Measurements from ENCODE around the gene ELFN2. TPM values are rescaled to one million over a fixed set of nuclear protein-coding genes. Genes with fewer than 3 reads are reported as not detected.

ELFN2 gene
- total and polyA plus RNA-seq, 2 of the 13 experiments (the other 11 are each of a cell fraction or from before 2014, with no cell fraction given) = 0.01 TPM; not detected in 1

- CTCF ChIA-PET (ENCODE audit: low intra/inter-chr PET ratio, low total read pairs) = no interaction called here
- 18% methylated on average over 9 of the region's 15 CpGs for WGBS (ENCODE audit: low lambda C conversion rate)
- in situ Hi-C loops (cut with HindIII; ENCODE audit: extremely low pct_ligation_motif_present, low pct_unique_long_range_greater_than_20kb) = no loop called here
- TF ChIP-seq CENPBD1 (CRISPR knock-in tag; IDR thresholded peaks at IDR 0.05; ENCODE audit: borderline replicate concordance, low read depth) (no peak), CEBPZ (IDR thresholded peaks at IDR 0.05; ENCODE audit: low read length) (no peak), ZNF512B (CRISPR knock-in tag; IDR thresholded peaks at IDR 0.05; ENCODE audit: borderline replicate concordance) (no peak), ZNF34 (CRISPR knock-in tag; IDR thresholded peaks at IDR 0.05; ENCODE audit: borderline replicate concordance) (no peak), GMEB1 (CRISPR knock-in tag; IDR thresholded peaks at IDR 0.05; ENCODE audit: borderline replicate concordance) (no peak), ZNF660 (CRISPR knock-in tag; IDR thresholded peaks at IDR 0.05; ENCODE audit: borderline replicate concordance, low read depth) (no peak)
Measured at GRCh38 chr22:37449331-37450001, 22.2 kb upstream of the ELFN2 start.

More at GRCh38 chr22:37449331-37450001, 22.2 kb upstream of the ELFN2 start:
- Histone ChIP-seq H3K79me2 (ENCODE audit: insufficient read depth, low read length) (no peaks in the 10 kb centered on the region), H2AFZ (ENCODE audit: low read length) (no peak overlapping the region), H3K4me2 (ENCODE audit: low read depth, low read length) (no peak overlapping the region), H3K4me3 (replicated peaks in 1 of 3; ENCODE audit: insufficient read depth in 1 of 3, low read depth in 2 of 3, low read length in 3 of 3) (no peak overlapping the region), H3K27ac (ENCODE audit: extremely low read length, insufficient read depth, low read length) (no peak overlapping the region), H3K9me3 (ENCODE audit: low read length) (no peaks in the 10 kb centered on the region), H3K4me1 (ENCODE audit: insufficient read depth, low read length) (peaks cover 7% of the 10 kb centered on the region), H3K27me3 (ENCODE audit: control insufficient read depth in 1 of 2, insufficient read depth in 2 of 2, low read length in 2 of 2) (peaks cover 0 to 18% of the 10 kb centered on the region in 2 experiments; a peak in 4 of 5 replicates), H3K9ac (ENCODE audit: insufficient read depth, low read depth, low read length) (no peak overlapping the region), H3K36me3 (replicated peaks in 1 of 2; ENCODE audit: control insufficient read depth in 1 of 2, insufficient read depth in 2 of 2, low read length in 2 of 2) (no peaks in the 10 kb centered on the region), H4K20me1 (ENCODE audit: insufficient read depth, low read length) (no peaks in the 10 kb centered on the region)
- ATAC-seq (no peak), FAIRE-seq (no peak), DNase-seq (ENCODE audit: low spot score) (no peak)
- POLR2A ChIA-PET = interaction anchor here (0.6 kb wide), 1 partner anchor 63 kb away, joined by 3 read pairs; no protein-coding TSS in a partner anchor
- intact Hi-C loops (cut with micrococcal nuclease; ENCODE audit: unreplicated experiment) = no loop called here
- no TSS peak for BruUV-seq (replicated peaks)

Measured in HepG2 (cell line).